Superior temporal gyrus (tissue), 1 donor: Measurements from ENCODE around the gene CPT1B.
A peak's percentile ranks its signal among the peaks of the same experiment; 100 is the strongest.

Experiments used
- DNase-seq: peaks from one replicate; pipeline ENCODE4 v3.0.0-alpha.2; 2016; ENCODE audit errors: extremely low spot score

Gene CPT1B

GRCh38 chr22:50570861-50571260, 7.4 kb downstream of the CPT1B start:
- DNase-seq, result no peak

- no peak for DNase-seq
These were observed 8.2 kb downstream of the CPT1B start for GRCh38 chr22:50569896-50570535.

- no peak for DNase-seq
These were observed 9.2 kb downstream of the CPT1B start for GRCh38 chr22:50569041-50569459.

DNA sequence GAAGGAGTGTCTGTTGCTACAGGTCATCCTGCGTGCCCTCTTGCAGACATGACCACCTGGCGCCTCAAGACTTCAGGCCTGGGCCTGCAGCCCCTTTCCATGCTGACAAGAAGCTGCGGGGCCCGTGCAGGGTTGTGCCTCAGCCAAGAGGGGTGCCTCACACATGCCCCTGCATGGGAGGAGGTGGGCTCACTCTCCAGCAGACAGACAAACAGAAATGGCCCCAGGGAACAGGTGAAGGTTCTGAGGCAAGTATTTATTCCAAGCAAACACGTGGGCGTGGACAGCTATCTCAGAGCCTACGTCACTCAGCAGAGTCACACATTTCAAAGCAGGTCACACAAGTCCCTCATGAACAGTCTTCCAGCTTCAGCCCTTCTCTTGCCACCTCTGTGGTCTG, 9.6 kb downstream of the CPT1B start:
- DNase-seq, result no peak

- DNase-seq, result no peak
These were observed 10.4 kb downstream of the CPT1B start for GRCh38 chr22:50567721-50568252.

GRCh38 chr22:50564289-50564688, 13.9 kb downstream of the CPT1B start:
- no peak for DNase-seq

DNA sequence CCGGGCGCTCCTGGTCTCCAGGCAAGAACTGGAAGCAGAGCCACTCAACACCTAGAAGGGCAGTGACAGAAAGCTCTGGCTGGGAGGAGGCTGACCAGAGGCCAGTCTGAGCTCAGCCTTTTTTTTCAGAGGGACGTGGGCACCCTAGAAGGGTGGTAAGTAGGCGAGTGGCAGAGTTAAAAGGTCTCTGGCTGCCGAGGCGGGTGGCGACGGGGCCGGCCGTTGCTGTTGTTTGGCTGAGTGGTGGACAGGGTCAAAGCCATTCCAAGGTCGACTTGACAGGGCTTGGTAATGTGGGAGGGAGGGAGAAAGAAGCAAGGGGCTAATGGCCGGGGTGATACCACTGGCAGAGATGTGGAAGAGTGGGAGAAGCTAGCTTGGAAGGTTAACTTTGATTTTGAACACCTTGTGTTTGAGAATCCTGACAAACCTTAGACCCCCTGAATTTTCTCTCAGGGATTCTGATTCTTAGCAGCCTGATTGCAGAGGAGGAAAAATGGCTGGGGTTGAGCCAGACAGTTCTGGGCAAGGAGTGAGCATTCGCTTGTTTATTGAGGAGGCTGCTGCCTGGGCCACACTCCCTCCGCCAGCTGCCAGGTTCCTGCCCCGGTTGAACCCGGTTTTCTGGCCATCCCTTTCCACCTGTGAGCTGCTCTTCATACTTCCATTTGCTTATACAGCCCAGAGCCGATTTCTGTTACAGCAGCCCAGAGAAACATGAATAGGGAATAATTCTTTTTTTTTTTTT, 14.6 kb downstream of the CPT1B start:
- DNase-seq, result peak; percentile 41

- DNase-seq, result peak; percentile 97
These were observed 15.5 kb downstream of the CPT1B start, which contains the start of gene SYCE3 for GRCh38 chr22:50562523-50563412. Gene SYCE3, minus strand, starts transcription at chr22:50562919. Its CDS starts 6,514 bp downstream, at chr22:50556405.

DNA sequence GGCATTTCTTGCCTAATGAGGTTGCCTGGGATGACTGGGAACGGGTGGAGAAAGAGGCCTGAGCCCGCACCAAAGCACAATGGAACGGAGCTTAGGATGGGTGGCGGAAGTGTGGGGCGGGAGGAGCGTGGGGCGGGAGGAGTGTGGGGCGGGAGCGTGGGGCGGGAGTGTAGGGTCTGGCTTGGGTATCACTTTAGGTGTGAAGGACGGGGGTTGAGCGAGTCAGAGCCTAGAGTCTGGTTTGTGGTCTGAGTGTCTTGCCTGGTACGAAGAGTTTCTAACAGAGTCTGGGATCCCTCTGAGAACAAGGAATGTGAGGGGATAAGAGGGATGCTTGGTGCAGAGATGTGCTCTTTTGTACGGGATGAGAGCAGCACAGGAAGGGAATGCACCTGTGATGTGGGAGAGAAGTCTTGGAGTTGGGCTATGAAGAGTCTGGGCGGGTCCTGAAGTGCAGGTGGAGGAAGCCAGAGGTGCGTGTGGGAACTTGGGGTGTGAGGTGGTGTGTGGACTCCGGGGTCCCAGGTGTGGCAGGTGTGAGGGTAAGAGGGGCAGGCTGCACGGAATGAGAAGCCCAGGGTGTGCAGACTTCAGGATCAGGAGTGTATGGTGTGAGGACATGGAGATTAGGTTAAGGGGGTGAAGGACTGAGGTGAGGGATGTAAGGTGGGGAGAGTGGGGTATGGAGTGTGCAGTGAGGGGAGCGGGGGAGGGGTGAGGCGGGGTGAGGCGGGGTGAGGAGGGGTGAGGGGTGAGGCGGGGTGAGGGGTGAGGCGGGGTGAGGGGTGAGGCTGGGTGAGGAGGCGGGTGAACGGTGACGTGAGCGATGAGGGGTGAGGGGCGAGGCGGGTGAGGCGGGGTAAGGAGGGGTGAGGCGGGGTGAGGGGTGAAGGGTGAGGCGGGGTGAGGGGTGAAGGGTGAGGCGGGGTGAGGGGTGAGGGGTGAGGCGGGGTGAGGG, 16.5 kb downstream of the CPT1B start:
- DNase-seq, result no peak

GRCh38 chr22:50560034-50560433, 18.2 kb downstream of the CPT1B start:
- no peak for DNase-seq

DNA sequence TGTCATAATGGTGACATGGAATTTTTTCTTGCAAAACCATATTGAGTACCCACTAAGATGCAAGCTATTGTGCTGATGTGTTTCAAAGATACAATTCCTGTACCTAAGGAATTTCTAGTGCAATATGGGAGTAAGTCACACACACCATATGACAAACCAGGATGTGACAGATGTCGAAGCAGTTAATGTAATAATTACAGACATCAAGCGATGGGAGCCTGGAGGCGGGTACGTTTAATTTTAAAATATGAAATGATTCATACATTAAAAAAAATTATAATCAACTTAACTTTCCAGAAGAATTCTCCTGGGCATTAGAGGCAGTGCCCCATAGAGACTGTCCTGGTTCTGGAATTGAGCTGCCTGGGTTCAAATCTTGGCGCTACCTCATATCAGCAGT, 21.5 kb downstream of the CPT1B start:
- no peak for DNase-seq

DNA sequence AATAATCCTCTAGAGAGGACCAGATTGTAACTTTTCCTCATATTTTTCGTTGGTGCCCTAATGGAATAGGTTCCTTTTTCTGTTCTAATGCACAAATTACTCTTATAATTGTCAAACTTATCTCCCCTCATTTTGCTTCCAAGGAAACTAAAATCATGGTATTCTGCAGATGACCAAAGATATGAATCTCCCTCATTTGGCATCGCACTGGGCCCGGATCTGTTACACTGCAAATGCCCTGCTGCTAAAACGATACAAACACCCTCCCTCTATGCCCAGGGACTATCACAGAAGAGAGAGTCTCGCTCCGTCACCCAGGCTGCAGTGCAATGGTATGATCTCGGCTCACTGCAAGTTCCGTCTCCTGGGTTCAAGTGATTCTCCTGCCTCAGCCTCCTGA, 24.9 kb downstream of the CPT1B start:
- no peak for DNase-seq

DNA sequence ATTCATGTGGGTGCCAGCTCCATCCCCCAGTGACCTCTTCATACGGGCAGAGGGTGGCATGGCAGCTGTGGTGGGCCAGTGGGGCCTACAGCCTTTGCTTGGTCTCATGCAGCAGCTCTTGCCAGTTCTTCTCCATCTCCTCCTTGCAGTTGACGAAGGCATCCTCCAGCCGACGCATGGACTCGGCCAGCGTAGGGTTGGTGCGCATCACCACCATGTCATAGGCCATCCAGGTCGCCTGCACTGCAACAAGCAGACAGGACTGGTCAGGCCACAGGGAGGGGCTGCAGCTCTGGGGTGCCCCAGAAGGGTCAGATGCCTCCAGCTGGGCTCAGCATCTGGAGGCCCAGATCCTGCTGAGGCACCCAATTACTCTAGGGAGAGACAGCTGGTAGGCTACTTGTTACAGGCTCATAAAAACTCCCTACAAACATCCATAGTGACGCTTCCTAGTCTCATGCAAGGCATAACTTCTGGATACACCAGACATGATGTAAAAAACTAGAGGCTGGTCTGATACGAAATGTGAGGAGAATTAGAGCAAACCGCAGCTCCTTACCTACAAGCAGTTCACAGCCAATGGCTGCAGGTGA, 27.0 kb downstream of the CPT1B start:
- no peak for DNase-seq

GRCh38 chr22:50550395-50550794, 27.8 kb downstream of the CPT1B start:
- no peak for DNase-seq

DNA sequence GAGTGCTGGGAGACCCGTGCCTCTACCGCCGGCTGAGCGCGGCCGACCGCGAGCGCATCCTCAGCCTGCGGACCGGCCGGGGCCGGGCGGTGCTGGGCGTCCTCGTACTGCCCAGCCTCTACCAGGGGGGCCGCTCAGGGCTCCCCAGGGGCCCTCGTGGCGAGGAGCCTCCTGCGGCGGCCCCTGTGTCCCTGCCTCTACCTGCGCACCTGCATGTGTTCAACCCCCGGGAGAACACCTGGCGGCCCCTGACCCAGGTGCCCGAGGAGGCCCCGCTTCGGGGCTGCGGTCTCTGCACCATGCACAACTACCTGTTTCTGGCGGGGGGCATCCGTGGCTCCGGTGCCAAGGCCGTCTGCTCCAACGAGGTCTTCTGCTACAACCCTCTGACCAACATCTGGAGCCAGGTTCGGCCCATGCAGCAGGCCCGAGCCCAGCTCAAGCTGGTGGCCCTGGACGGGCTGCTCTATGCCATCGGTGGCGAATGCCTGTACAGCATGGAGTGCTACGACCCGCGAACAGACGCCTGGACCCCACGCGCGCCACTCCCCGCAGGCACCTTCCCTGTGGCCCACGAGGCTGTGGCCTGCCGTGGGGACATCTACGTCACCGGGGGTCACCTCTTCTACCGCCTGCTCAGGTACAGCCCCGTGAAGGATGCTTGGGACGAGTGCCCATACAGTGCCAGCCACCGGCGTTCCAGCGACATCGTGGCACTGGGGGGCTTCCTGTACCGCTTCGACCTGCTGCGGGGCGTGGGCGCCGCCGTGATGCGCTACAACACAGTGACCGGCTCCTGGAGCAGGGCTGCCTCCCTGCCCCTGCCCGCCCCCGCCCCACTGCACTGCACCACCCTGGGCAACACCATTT, 29.1 kb downstream of the CPT1B start:
- DNase-seq, result no peak

- DNase-seq, result no peak
These were observed 29.9 kb downstream of the CPT1B start for GRCh38 chr22:50548040-50548920.

- DNase-seq, result no peak
These were observed 30.8 kb downstream of the CPT1B start for GRCh38 chr22:50547263-50547985.
